NCI-H1694 treated with DMSO at 0.1 percent for 48 hours (cell line): ENCODE results near the gene NAB2.

ENCODE experiments used
- DNase-seq: peaks from one replicate; lab custom pipeline; 2025; lab: John Stamatoyannopoulos, UW

Gene NAB2

DNA sequence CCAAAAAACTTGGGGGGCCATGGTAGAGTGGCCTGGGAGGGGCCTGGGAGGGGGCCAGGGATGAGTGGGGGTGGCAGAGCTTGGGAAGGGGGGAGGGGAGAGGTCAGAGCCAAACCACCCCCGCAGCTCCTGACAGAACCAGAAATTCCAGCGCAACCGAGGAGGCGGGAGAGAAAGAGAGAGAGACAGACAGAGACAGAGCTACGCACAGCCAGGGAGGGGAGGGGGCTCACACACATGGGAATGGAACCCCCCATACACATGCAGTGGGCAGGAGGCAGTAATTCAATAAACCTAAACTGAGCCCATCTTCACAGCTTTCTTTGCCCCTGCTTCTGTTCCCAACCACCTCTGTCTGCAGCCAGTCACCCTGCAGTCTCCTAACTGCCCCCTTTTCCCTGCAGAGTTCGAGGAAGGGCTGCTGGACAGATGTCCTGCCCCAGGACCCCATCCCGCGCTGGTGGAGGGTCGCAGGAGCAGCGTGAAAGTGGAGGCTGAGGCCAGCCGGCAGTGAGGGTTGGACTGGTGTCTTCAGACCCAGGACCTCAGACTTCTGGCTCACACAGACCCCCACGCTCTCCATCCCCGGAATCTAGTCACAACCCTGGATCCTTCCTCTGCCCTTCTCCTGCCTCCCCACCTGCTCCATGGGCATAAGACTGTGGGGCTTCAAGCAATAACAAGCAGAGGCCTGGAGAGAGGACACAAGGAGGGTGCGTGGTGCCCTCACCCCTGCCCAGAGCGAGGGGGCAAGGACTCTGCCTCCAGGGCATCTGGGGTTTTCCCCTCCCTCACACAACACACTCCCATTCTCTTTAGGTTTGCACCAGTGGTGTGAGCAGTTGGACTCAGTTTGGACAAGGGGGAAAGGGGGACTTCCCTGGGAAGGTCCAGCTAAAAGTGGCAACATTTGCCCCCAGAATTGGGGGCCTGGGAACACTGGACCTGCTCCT is 5.6 kb downstream of the NAB2 start:
- no peak for DNase-seq

- no peak for DNase-seq
These were observed 6.5 kb downstream of the NAB2 start for GRCh38 chr12:57095440-57095839.

- DNase-seq, result no peak
These were observed 7.2 kb downstream of the NAB2 start for GRCh38 chr12:57096099-57096572.

DNA sequence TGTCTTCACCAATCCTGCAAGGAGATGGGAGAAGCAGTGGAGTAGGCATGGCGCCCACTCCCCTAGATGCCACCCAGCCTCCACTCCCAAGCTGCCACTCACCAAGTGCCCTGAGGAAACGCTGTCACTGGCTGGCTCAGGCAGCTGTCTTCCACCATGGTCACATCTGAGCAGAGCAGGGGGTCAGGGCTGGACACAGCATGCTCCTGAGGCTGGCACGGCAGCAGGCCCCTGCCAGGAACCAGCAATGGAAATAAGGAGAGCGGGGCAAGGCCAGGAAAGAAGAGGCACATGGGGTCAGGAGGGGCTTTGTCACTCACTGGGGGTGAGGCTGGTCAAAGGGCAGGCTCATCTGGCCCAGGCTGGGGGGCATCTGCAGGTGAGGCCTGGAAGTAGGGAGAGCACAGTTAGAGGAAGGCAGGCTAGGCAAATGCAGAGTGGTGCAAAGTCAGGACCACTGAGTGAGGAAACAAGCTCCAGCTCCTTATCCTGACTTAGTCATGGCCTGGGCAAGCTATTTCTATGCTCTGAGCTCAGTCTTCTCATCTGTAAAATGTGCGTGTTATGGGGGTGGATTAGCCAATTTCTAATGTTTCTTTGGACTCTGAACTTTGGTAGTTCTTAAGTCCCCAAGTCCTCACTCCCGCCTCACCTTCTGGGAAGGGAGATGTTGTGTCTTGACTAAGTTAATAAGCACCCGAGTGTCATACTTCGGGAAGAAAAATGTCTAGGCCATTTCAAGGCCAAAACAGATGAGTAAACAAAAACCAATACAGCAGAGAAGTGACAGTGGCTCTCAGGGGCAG is 8.0 kb downstream of the NAB2 start:
- no peak for DNase-seq

- DNase-seq, result no peak
These were observed 8.6 kb downstream of the NAB2 start for GRCh38 chr12:57097554-57097835.

DNA sequence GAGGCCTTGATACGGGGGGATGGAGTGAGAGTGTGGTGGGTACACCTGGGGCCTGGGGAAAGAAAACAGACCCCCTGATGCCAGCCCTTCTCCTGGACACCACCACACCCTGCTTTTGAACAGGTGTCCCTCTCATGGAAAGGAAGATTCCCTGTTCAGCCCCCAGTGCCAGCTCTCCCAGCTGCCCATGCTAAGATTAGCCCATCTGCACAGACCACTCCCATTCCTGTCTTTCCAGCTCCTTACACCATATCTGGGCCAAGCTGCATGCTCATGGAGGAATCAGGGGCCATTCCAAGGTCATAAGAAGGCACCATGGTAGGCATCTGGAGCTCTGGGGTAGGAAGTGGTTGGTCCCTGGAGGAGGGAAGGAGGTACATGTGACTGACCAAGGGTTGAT is 9.6 kb downstream of the NAB2 start:
- DNase-seq, result no peak

DNA sequence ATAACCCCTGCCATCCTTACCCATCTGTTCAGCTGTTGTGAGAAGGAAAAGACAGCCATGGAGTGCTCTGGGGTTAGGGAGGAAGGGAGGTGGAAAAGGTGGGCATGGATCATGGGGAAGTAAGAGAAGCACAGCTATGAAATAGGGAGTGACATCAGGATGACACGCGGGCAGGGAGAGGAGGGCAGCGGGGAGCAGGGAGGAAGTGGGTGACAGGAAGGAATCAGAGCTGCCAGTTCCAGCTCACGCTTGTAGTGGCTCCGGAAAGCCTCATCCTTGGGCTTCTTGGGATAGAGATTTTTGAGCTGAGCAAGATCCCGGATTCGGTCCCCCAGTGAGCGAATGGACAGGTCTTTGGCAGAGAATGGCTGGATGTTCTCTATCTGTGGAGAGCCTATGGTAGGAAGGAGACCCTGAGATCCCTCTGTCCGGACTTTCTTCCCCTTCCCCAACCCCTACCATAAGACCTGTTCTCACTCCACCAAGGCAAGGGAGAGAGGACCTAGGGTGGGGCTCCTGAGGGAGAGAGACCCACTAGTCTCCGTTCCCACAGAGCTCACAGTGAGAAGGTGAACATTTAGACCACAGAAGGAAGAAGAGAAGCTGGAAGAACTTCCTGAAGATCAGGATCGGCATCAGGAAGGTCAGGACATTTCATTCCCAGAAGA is 10.3 kb downstream of the NAB2 start:
- DNase-seq, result no peak

GRCh38 chr12:57099766-57100165 is 10.9 kb downstream of the NAB2 start:
- DNase-seq, result no peak

- no peak for DNase-seq
These were observed 13.2 kb downstream of the NAB2 start for GRCh38 chr12:57101892-57102695.

GRCh38 chr12:57103856-57104255 is 14.9 kb downstream of the NAB2 start:
- no peak for DNase-seq

- DNase-seq, result no peak
These were observed 15.5 kb downstream of the NAB2 start for GRCh38 chr12:57104292-57104910.

- DNase-seq, result no peak
These were observed 16.3 kb downstream of the NAB2 start for GRCh38 chr12:57105011-57105753.

DNA sequence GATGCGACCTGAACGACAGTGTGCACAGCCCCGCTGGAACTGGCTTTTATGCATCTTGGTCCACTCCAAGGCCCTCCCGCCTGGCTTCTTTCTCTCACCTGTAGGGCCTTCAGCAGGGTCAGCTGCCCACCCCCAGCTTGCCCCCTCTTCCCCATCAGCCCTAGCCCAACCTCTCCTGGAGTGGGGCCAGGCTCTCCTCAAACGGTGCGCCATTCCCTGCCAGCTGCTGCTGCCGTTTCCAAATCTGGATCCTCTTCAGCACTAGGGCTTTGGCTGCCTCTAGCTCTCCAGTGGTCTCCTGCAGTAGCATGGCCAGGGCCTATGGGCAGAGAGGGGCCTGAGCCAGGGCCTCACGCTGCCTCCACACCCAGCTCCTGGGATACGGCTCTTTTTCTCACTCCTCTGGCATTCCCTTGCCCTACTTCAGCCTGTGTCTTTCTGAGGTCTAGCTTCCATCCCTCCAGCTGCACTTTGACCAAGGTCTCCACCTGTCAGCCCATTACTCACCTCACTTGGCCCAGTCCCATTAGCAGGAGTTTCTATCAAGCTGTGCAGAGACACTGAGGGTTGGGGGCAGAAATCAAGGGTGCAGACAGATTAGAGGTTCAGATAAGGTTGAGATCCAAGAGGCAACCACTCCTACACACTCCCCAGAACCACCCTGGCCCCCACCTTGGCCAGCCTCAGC is 17.3 kb downstream of the NAB2 start:
- no peak for DNase-seq

DNA sequence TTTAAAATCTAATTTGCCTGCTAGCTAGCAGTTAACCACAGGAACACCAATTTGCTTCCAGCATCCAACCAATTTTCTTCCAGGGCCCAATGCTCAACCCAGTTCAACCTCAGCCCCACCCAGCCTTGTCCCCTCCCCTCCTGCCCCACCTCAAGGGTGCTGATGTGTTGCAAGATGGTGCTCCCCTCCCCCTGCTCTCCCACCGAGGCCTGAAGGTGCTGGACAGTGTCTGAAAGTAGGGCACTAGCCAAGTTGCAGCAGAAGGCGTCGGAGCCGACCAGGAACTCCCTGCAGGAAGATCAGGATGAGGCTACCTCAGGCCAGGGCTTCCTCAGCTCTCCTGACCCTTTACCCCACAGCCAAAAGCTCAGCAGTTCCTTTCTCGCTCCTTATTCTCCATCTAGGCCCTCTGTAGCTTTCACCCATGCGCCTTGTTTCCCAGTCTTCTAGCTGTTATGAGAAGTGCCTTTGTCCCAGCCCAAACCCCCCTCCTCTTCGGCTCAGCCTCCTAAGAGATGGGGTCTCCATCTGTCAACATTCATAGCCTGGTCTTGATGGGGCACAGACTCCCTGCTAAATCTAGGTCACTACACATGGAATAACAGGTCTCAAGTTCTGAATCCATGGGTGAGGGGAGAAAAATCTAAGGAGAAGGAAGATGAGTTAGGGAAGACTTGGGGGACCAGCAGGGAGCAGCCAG is 18.7 kb downstream of the NAB2 start:
- DNase-seq, result no peak

DNA sequence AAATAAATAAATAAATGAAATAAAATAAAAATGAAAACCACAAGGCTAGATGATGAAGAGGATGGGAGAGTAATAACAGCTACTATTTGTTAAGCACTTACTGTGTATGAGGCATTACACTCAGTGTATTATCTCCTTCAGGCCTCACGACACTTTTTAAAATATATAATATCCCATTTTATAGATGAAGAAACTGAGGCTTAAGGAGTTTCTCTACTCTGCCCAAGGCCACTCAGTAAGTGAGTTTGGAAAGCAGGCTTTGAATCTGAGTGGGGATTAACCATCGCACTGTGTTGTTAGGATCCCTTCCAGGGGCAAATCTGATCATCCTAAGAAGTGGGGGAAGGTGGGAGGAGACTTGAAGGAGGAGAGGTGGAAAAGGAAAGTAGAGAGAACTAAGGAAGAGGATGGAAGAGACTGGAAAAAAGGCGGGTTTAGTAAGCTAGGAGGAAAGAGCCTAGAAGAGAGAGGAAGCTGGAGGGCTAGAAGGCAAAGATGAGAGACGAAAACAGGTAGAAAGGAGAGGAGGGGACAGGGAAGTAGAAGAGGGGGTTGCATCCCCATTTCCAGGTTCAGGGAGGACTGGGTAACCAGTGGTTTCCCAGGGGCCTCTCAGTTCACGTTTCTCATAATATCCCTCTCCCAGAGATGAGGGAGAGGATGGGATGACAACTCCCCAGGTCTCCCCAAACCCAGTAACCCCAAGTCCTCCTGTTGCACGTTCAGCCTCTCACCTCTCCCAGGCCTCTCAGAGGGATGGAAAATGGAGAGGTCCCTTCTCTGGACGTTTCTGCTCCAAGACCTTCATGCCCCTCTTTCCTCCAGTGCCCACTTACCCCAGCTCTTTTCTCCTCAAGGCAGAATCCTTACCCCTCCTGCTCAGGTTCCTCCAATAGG is 20.5 kb downstream of the NAB2 start:
- no peak for DNase-seq

GRCh38 chr12:57110104-57111030 is 21.5 kb downstream of the NAB2 start:
- DNase-seq, result no peak

DNA sequence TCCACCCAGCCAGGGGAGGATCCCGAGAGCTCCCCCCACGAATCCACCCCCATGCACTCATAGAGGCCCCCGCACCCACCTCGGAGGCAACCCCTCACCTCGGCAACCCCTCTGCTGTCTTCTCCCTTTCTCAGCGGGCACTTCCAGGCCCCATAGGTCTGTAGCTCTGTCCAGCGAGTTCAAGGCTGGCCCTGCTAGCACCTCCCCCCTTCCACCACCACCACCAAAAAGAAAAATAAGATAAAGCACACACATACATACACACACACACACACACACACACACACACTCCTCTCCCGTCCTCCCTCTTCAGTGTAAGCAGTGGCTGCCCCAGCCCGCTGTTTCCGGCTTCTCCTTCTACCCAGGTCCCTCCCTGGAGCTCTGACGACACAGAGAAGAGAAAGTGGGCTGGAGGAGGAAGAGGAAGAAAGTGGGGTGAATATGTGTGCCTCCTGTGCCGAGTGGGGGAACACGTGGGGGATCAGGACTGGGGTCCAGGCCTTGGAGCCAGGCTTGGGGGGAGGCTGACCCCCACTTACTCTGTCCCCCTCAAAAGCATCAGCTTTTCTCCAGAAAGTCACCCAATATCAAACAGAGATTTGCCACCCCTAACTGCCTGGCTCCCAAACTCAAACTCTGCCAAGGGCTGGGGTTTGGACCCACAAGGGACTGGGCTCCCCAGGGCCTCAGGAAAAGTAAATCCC is 22.3 kb downstream of the NAB2 start, which contains the start of gene STAT6:
TSS of gene STAT6 (minus strand) at position 332 of the 704 bp plus-strand sequence. CDS start 3,084 bp downstream, outside the sequence.
- no peak for DNase-seq
